ENCODE data around the gene ITGA8. TPM values are rescaled to one million over a fixed set of nuclear protein-coding genes. Genes with fewer than 3 reads are reported as not detected.
A peak's percentile ranks its signal among the peaks of the same experiment; 100 is the strongest.

ITGA8 gene
- total and polyA plus RNA-seq, 12 donors: 4.7 to 46.0 (median 22.2) TPM

GRCh38 chr10:15504101-15504840, 215.5 kb downstream of the ITGA8 start:
- intact Hi-C loops (cut with DNase I): no loop called here
- no peak overlapping the region for H3K4me3 ChIP-seq
- TF ChIP-seq POLR2A (IDR thresholded peaks at IDR 0.05) (no peak), CTCF (IDR thresholded peaks at IDR 0.05) (no peak)
- 24 to 33% (median 30%) methylated on average over 10 of the region's 10 CpGs for WGBS, 4 donors
- peaks cover 2% of the 10 kb centered on the region for H3K27me3 ChIP-seq
- no peaks in the 10 kb centered on the region for H3K36me3 ChIP-seq (replicated peaks in 1 of 2)
- DNase-seq: no peak
- peak overlapping the region in 1 of 5 donors; percentile 3 for H3K27ac ChIP-seq
- H3K9me3 ChIP-seq (replicated peaks in 1 of 3): no peaks in the 10 kb centered on the region
- H3K4me1 ChIP-seq (replicated peaks in 1 of 2): no peaks in the 10 kb centered on the region

DNA sequence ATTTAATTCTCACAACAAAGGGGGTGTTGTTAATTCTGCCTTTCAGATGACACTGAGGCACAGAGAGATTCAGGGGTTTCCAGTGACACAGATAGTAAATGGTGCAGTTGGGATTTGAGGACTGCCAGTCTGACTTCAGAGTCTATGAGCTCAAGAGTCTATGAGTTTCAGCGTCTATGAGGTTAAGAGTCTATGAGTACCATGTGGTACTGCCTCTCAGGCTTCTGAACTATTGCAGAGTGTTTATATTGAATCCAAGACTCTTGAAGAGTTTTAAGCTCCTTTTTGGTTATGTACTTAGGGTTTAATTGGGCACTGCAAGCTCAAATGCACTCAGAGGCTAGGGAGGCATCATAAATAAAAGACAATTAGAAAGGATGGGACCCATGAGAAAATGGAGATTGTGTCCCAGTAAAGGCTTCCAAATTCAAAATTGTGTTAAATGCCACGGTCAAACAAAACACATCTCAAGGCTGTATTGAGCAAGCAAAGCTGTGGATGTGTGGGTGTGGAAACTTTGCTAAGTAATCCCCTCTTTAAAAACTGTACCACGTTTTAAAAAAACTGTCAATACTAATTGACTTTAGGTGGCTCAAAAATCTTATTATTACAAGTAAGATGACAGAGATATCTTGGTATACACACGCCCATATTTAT, 224.7 kb downstream of the ITGA8 start:
- Histone ChIP-seq H3K4me1 (replicated peaks in 1 of 2) (no peaks in the 10 kb centered on the region), H3K36me3 (replicated peaks in 1 of 2) (no peaks in the 10 kb centered on the region), H3K27ac (no peak overlapping the region), H3K4me3 (no peak overlapping the region), H3K27me3 (no peaks in the 10 kb centered on the region), H3K9me3 (replicated peaks in 1 of 3) (no peaks in the 10 kb centered on the region)
- intact Hi-C loops (cut with DNase I): no loop called here
- 43 to 58% (median 51%) methylated on average over 4 of the region's 4 CpGs for WGBS, 4 donors
- TF ChIP-seq CTCF (IDR thresholded peaks at IDR 0.05) (no peak), POLR2A (IDR thresholded peaks at IDR 0.05) (no peak)
- no peak for DNase-seq

- 77 to 89% (median 84%) methylated on average over 7 of the region's 7 CpGs for WGBS, 4 donors
- intact Hi-C loops (cut with DNase I): no loop called here
Measured at GRCh38 chr10:15491856-15492642, 227.7 kb downstream of the ITGA8 start.

More at GRCh38 chr10:15491856-15492642, 227.7 kb downstream of the ITGA8 start:
- no peaks in the 10 kb centered on the region for H3K36me3 ChIP-seq (replicated peaks in 1 of 2)
- TF ChIP-seq POLR2A (IDR thresholded peaks at IDR 0.05) (no peak), CTCF (IDR thresholded peaks at IDR 0.05) (no peak)
- H3K9me3 ChIP-seq (replicated peaks in 1 of 3): no peaks in the 10 kb centered on the region
- H3K4me1 ChIP-seq (replicated peaks in 1 of 2): no peaks in the 10 kb centered on the region
- H3K27ac ChIP-seq: no peak overlapping the region
- no peak overlapping the region for H3K4me3 ChIP-seq
- H3K27me3 ChIP-seq: no peaks in the 10 kb centered on the region
- DNase-seq: no peak
